Measurements from ENCODE around the gene SCAMP4. TPM values are rescaled to one million over a fixed set of nuclear protein-coding genes. Genes with fewer than 3 reads are reported as not detected.
A peak's percentile ranks its signal among the peaks of the same experiment; 100 is the strongest.

The SCAMP4 gene
- total RNA-seq, 1 donor from 2014 or later = 71.2 TPM

GRCh38 chr19:1949304-1950101 is 44.3 kb downstream of the SCAMP4 start:
- Mint-ChIP-seq H3K4me1 (peaks cover 7% of the 10 kb centered on the region), H3K27ac (ENCODE audit: unreplicated experiment) (peak overlapping the region; percentile 67), H3K27me3 (ENCODE audit: low read depth) (no peaks in the 10 kb centered on the region), H3K36me3 (ENCODE audit: low read depth) (peaks cover 2% of the 10 kb centered on the region), H3K9me3 (no peaks in the 10 kb centered on the region), H3K4me3 (no peak overlapping the region)
- TF ChIP-seq, protein P1, sequence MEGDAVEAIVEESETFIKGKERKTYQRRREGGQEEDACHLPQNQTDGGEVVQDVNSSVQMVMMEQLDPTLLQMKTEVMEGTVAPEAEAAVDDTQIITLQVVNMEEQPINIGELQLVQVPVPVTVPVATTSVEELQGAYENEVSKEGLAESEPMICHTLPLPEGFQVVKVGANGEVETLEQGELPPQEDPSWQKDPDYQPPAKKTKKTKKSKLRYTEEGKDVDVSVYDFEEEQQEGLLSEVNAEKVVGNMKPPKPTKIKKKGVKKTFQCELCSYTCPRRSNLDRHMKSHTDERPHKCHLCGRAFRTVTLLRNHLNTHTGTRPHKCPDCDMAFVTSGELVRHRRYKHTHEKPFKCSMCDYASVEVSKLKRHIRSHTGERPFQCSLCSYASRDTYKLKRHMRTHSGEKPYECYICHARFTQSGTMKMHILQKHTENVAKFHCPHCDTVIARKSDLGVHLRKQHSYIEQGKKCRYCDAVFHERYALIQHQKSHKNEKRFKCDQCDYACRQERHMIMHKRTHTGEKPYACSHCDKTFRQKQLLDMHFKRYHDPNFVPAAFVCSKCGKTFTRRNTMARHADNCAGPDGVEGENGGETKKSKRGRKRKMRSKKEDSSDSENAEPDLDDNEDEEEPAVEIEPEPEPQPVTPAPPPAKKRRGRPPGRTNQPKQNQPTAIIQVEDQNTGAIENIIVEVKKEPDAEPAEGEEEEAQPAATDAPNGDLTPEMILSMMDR (conservative IDR thresholded peaks at IDR 0.05) = no peak
- no peak for DNase-seq (ENCODE audit: low read depth, low spot score)

GRCh38 chr19:1950640-1951039 is 45.4 kb downstream of the SCAMP4 start:
- no peak for DNase-seq (ENCODE audit: low read depth, low spot score)
- no peaks in the 10 kb centered on the region for H3K27me3 Mint-ChIP-seq (ENCODE audit: low read depth)
- H3K9me3 Mint-ChIP-seq = no peaks in the 10 kb centered on the region
- peaks cover 7% of the 10 kb centered on the region for H3K4me1 Mint-ChIP-seq
- peaks cover 2% of the 10 kb centered on the region for H3K36me3 Mint-ChIP-seq (ENCODE audit: low read depth)
- TF ChIP-seq, protein P1 (conservative IDR thresholded peaks at IDR 0.05) = no peak
- no peak overlapping the region for H3K27ac Mint-ChIP-seq (ENCODE audit: unreplicated experiment)
- no peak overlapping the region for H3K4me3 Mint-ChIP-seq

DNA sequence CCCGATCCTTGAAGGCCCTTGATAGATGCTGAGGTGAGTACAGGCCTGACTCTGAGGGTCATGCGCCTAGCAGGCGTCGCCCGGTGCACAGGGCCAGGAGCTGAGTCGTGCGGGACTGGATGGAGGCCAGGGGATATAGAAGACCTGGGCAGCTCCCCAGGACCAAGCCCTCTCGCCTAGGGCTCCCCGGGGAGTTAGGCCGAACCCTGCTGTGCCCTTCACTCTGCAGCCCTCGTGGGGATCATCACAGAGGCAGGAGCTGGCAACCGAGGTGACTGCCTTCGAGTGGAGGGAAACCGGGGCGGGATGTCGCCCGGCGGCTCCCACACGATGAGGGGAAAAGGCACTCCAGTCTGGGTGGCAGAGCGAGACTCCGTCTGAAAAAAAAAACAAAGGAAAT is 47.4 kb downstream of the SCAMP4 start:
- no peak for DNase-seq (ENCODE audit: low read depth, low spot score)
- H3K4me3 Mint-ChIP-seq = no peak overlapping the region

DNA sequence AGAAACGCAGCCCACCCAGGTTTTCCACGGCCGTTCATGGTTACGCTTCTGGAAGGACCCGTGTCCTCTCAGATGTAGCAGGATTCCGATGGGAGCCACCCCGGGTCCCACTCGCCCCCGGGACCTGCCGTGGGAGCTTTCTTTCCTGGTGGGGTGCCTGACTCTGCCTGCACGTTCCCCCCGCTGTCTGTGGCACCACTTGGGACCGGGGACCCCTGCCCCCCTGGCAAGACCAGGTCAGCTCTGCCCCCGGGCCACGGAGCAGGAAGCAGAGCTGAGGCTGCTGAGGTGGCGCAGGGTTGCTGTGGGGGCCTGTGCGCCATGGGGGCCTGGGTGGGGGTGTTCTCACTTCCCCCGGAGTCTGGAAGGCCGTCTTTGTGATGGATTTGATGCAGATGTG is 47.8 kb downstream of the SCAMP4 start:
- Mint-ChIP-seq H3K9me3 (no peaks in the 10 kb centered on the region), H3K4me1 (peaks cover 3% of the 10 kb centered on the region), H3K27me3 (ENCODE audit: low read depth) (no peaks in the 10 kb centered on the region), H3K27ac (ENCODE audit: unreplicated experiment) (no peak overlapping the region), H3K36me3 (ENCODE audit: low read depth) (no peaks in the 10 kb centered on the region), H3K4me3 (no peak overlapping the region)
- TF ChIP-seq, protein P1 (conservative IDR thresholded peaks at IDR 0.05) = no peak
- no peak for DNase-seq (ENCODE audit: low read depth, low spot score)

More for the DNA sequence above, 47.4 kb downstream of the SCAMP4 start:
- Mint-ChIP-seq H3K27me3 (ENCODE audit: low read depth) (no peaks in the 10 kb centered on the region), H3K9me3 (no peaks in the 10 kb centered on the region), H3K27ac (ENCODE audit: unreplicated experiment) (no peak overlapping the region), H3K36me3 (ENCODE audit: low read depth) (no peaks in the 10 kb centered on the region), H3K4me1 (peaks cover 3% of the 10 kb centered on the region)
- TF ChIP-seq, protein P1 (conservative IDR thresholded peaks at IDR 0.05) = no peak

DNA sequence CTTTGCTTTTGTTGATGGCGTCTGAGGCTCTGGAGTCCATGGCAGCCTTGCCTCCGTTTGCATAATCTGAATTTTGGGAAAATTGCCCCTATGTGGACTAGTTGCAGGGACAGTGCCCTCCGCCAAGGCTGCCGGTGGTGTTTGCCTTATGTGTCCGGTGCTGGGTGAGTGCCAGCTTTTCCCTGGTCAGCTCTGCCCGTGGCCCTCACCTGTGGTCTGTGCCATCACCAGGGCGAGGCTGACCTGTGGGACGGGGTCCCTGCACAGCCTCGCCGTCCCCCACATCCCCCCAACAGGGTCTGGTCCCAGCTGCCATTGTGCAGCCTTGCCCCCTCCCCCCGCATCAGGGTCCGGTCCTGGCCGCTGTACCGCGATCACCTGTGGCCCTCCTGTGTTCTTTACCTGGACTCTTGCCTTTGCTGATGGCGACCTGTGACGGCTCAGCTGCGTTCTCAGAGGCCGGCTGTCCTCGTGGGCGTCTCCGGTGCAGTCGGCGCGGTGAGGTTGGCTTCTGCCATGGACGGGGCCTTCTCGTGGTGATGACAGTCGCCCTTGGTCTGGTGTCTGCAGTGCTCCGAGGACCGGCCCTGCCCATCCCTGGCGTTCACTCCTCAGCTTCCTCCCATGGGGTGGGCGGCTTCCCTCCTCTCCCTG is 48.4 kb downstream of the SCAMP4 start:
- H3K36me3 Mint-ChIP-seq (ENCODE audit: low read depth) = no peaks in the 10 kb centered on the region
- DNase-seq (ENCODE audit: low read depth, low spot score) = no peak
- peaks cover 1% of the 10 kb centered on the region for H3K4me1 Mint-ChIP-seq
- no peaks in the 10 kb centered on the region for H3K27me3 Mint-ChIP-seq (ENCODE audit: low read depth)
- peak overlapping the region; percentile 35 for H3K27ac Mint-ChIP-seq (ENCODE audit: unreplicated experiment)
- no peaks in the 10 kb centered on the region for H3K9me3 Mint-ChIP-seq
- TF ChIP-seq, protein P1 (conservative IDR thresholded peaks at IDR 0.05) = no peak
- H3K4me3 Mint-ChIP-seq = no peak overlapping the region

Measured in neural crest cell (in vitro differentiated cells).